Stimulated activated CD8-positive, alpha-beta memory T cell treated with anti-CD3 and anti-CD28 coated beads, Interleukin-4, amount 100 ng/mL, for 48 hours (primary cell): ENCODE measurements around the gene MBOAT2.

Source experiments
- DNase-seq: peaks from one replicate; pipeline ENCODE4 v3.0.0-alpha.2; 2020

MBOAT2 gene

GRCh38 chr2:8805278-8806210, 197.9 kb downstream of the MBOAT2 start:
- DNase-seq = no peak

- DNase-seq = peak; percentile 50
These were observed 199.7 kb downstream of the MBOAT2 start for GRCh38 chr2:8803658-8804379.

GRCh38 chr2:8802741-8803140, 200.7 kb downstream of the MBOAT2 start:
- DNase-seq = no peak
